Measurements from ENCODE around the gene CHST10.
A peak's percentile ranks its signal among the peaks of the same experiment; 100 is the strongest.

CHST10 gene

GRCh38 chr2:100426384-100426720 is 8.9 kb upstream of the CHST10 start:
- no peak overlapping the region for H3K4me3 ChIP-seq (ENCODE audit: low read length)
- H3K9ac ChIP-seq (ENCODE audit: low read depth, low read length): no peak overlapping the region
- no peaks in the 10 kb centered on the region for H3K36me3 ChIP-seq (ENCODE audit: insufficient read depth, low read length)
- no peaks in the 10 kb centered on the region for H3K4me1 ChIP-seq (ENCODE audit: control insufficient read depth, insufficient read depth, low read length)
- H3K4me2 ChIP-seq (ENCODE audit: low read length): no peak overlapping the region
- H3K9me3 ChIP-seq (replicated peaks; ENCODE audit: low read length): no peaks in the 10 kb centered on the region
- peaks cover 25% of the 10 kb centered on the region for H3K27me3 ChIP-seq (ENCODE audit: control insufficient read depth, insufficient read depth, low read length)

DNA sequence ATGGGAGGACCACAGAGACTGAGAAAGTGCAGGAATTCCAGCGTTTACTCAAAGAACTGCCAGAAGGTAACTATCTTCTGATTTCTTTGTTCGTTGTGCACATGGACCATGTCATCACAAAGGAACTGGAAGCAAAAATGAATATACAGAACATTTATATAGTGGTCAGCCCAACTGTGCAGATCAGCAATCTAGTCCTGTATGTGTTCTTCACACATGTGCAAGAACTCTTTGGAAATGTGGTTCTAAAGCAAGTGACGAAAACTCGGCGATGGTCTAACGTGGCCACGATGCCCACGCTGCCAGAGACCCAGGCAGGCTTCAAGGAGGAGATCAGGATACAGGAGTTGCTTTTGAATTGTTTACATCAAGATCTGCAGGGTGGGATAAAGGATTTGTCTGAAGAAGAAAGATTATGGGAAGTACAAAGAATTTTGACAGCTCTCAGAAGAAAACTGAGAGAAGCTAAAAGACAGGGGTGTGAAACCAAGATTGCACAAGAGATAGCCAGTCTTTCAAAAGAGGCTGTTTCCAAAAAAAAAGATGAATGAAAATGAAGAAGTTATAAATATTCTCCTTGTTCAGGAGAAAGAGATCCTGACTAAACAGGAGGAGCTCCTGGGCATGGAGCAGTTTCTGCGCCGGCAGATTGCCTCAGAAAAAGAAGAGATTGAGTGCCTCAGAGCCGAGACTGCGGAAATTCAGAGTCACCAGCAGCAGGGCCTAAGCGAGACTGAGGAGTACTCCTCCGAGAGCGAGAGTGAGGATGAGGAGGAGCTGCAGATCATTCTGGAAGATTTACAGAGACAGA is 8.3 kb upstream of the CHST10 start:
- no peaks in the 10 kb centered on the region for H3K36me3 ChIP-seq (ENCODE audit: insufficient read depth, low read length)
- H3K4me2 ChIP-seq (ENCODE audit: low read length): no peak overlapping the region
- peaks cover 25% of the 10 kb centered on the region for H3K27me3 ChIP-seq (ENCODE audit: control insufficient read depth, insufficient read depth, low read length)
- H3K9me3 ChIP-seq (replicated peaks; ENCODE audit: low read length): no peaks in the 10 kb centered on the region
- H3K9ac ChIP-seq (ENCODE audit: low read depth, low read length): no peak overlapping the region
- no peaks in the 10 kb centered on the region for H3K4me1 ChIP-seq (ENCODE audit: control insufficient read depth, insufficient read depth, low read length)
- no peak overlapping the region for H3K4me3 ChIP-seq (ENCODE audit: low read length)

GRCh38 chr2:100425107-100425506 is 7.6 kb upstream of the CHST10 start:
- Histone ChIP-seq H3K36me3 (ENCODE audit: insufficient read depth, low read length) (no peaks in the 10 kb centered on the region), H3K4me1 (ENCODE audit: control insufficient read depth, insufficient read depth, low read length) (no peaks in the 10 kb centered on the region), H3K27me3 (ENCODE audit: control insufficient read depth, insufficient read depth, low read length) (peaks cover 25% of the 10 kb centered on the region)

GRCh38 chr2:100424277-100424875 is 6.9 kb upstream of the CHST10 start:
- Histone ChIP-seq H3K9ac (ENCODE audit: low read depth, low read length) (no peak overlapping the region), H3K27me3 (ENCODE audit: control insufficient read depth, insufficient read depth, low read length) (peaks cover 21% of the 10 kb centered on the region), H3K4me2 (ENCODE audit: low read length) (no peak overlapping the region), H3K4me3 (ENCODE audit: low read length) (no peak overlapping the region), H3K9me3 (replicated peaks; ENCODE audit: low read length) (no peaks in the 10 kb centered on the region), H3K36me3 (ENCODE audit: insufficient read depth, low read length) (no peaks in the 10 kb centered on the region), H3K4me1 (ENCODE audit: control insufficient read depth, insufficient read depth, low read length) (no peaks in the 10 kb centered on the region)

More at GRCh38 chr2:100425107-100425506, 7.6 kb upstream of the CHST10 start:
- Histone ChIP-seq H3K4me3 (ENCODE audit: low read length) (no peak overlapping the region), H3K9me3 (replicated peaks; ENCODE audit: low read length) (no peaks in the 10 kb centered on the region), H3K9ac (ENCODE audit: low read depth, low read length) (no peak overlapping the region), H3K4me2 (ENCODE audit: low read length) (no peak overlapping the region)

DNA sequence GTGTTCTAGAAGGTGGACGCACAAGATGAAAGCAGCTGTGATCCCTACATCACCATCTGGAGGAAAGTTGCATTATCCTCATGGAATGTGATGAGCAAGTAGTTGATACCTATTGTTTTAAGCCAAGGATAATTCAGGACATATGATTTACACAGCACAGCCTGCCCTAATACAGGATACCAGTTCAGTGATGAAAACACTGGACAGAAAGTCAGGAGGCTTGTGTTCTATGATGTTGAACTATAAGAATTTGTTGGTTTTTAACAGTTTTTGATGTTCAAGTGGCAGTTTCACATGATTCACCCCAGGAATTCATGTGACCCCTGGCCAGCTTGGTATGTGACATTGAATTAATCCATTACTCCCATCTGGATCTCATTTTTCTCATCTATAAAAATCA is 6.2 kb upstream of the CHST10 start:
- Histone ChIP-seq H3K36me3 (ENCODE audit: insufficient read depth, low read length) (no peaks in the 10 kb centered on the region), H3K4me1 (ENCODE audit: control insufficient read depth, insufficient read depth, low read length) (no peaks in the 10 kb centered on the region), H3K4me3 (ENCODE audit: low read length) (no peak overlapping the region), H3K9ac (ENCODE audit: low read depth, low read length) (no peak overlapping the region), H3K9me3 (replicated peaks; ENCODE audit: low read length) (no peaks in the 10 kb centered on the region), H3K4me2 (ENCODE audit: low read length) (no peak overlapping the region), H3K27me3 (ENCODE audit: control insufficient read depth, insufficient read depth, low read length) (peaks cover 15% of the 10 kb centered on the region)

DNA sequence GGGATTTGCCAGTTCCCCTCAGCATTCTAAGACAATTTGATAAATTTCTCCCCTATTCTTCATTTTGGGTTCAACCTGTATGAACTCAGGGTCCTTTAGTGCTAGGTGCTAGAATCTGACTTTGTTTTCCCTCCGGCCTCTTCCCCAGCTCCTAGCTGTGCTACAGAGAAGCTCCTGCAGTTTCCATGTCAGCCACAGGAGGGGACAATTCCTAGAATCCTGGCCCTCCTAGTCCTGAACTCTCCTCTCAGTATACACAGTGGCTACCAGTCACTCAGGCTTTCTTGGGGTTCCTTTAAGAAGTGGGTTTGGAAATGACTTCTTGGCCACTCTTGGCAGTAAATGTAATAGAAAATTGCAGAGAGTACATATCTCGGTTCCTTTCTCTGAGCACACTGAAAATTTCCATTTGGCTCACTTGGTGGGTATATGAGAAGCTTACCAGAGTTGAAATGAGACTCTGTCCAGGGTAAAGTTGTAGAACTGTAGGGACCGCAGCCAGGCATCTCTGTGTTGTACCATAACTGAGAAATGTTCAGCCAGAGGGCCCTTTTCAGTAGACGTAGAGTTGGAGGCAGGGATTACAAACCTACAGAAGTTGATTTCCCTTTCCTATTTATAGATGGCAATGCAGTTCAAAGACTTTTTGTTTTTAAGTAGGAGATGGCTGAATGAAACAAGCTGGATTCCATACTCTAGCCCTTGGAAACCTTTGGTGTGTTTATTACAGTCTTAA is 5.0 kb upstream of the CHST10 start:
- no peaks in the 10 kb centered on the region for H3K9me3 ChIP-seq (replicated peaks; ENCODE audit: low read length)
- H3K36me3 ChIP-seq (ENCODE audit: insufficient read depth, low read length): no peaks in the 10 kb centered on the region
- no peak overlapping the region for H3K9ac ChIP-seq (ENCODE audit: low read depth, low read length)
- H3K4me3 ChIP-seq (ENCODE audit: low read length): no peak overlapping the region
- peaks cover 15% of the 10 kb centered on the region for H3K27me3 ChIP-seq (ENCODE audit: control insufficient read depth, insufficient read depth, low read length)
- H3K4me2 ChIP-seq (ENCODE audit: low read length): no peak overlapping the region
- no peaks in the 10 kb centered on the region for H3K4me1 ChIP-seq (ENCODE audit: control insufficient read depth, insufficient read depth, low read length)

GRCh38 chr2:100419915-100420314 is 2.4 kb upstream of the CHST10 start:
- H3K27me3 ChIP-seq (ENCODE audit: control insufficient read depth, insufficient read depth, low read length): peaks cover 7% of the 10 kb centered on the region
- no peaks in the 10 kb centered on the region for H3K36me3 ChIP-seq (ENCODE audit: insufficient read depth, low read length)
- H3K4me3 ChIP-seq (ENCODE audit: low read length): no peak overlapping the region
- no peaks in the 10 kb centered on the region for H3K9me3 ChIP-seq (replicated peaks; ENCODE audit: low read length)
- no peak overlapping the region for H3K4me2 ChIP-seq (ENCODE audit: low read length)
- H3K4me1 ChIP-seq (ENCODE audit: control insufficient read depth, insufficient read depth, low read length): peaks cover 9% of the 10 kb centered on the region
- H3K9ac ChIP-seq (ENCODE audit: low read depth, low read length): no peak overlapping the region

- Histone ChIP-seq H3K36me3 (ENCODE audit: insufficient read depth, low read length) (peaks cover 8% of the 10 kb centered on the region), H3K9me3 (replicated peaks; ENCODE audit: low read length) (no peaks in the 10 kb centered on the region), H3K27me3 (ENCODE audit: control insufficient read depth, insufficient read depth, low read length) (peaks cover 4% of the 10 kb centered on the region), H3K9ac (ENCODE audit: low read depth, low read length) (no peak overlapping the region), H3K4me1 (ENCODE audit: control insufficient read depth, insufficient read depth, low read length) (peaks cover 9% of the 10 kb centered on the region), H3K4me3 (ENCODE audit: low read length) (no peak overlapping the region), H3K4me2 (ENCODE audit: low read length) (no peak overlapping the region)
Observed at GRCh38 chr2:100418406-100418962, 1.0 kb upstream of the CHST10 start.

DNA sequence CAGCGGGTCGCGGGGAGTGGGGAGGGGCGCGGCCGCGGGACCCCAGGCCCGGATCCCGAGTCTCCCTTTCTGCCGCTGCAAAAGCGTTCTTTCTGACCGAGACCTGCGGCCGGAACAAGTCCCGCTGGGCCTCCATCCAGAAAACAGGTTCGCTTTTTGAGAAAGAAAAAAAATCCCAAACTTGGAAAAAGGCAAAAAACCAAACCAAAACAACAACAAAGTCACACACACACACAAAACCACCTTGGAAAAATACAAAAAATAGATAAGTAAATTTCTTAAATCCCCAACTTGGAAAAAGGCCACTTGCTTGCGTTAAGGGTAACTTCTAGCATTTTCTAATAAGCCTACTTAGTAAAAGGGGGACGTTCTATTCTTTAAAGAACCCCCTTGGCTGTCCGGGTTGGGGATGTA is 250 bp upstream of the CHST10 start:
- Histone ChIP-seq H3K4me1 (ENCODE audit: control insufficient read depth, insufficient read depth, low read length) (peaks cover 9% of the 10 kb centered on the region), H3K27me3 (ENCODE audit: control insufficient read depth, insufficient read depth, low read length) (no peaks in the 10 kb centered on the region), H3K4me2 (ENCODE audit: low read length) (peak overlapping the region; percentile 84), H3K9me3 (replicated peaks; ENCODE audit: low read length) (no peaks in the 10 kb centered on the region), H3K9ac (ENCODE audit: low read depth, low read length) (peak overlapping the region; percentile 88), H3K4me3 (ENCODE audit: low read length) (peak overlapping the region; percentile 91), H3K36me3 (ENCODE audit: insufficient read depth, low read length) (peaks cover 8% of the 10 kb centered on the region)

DNA sequence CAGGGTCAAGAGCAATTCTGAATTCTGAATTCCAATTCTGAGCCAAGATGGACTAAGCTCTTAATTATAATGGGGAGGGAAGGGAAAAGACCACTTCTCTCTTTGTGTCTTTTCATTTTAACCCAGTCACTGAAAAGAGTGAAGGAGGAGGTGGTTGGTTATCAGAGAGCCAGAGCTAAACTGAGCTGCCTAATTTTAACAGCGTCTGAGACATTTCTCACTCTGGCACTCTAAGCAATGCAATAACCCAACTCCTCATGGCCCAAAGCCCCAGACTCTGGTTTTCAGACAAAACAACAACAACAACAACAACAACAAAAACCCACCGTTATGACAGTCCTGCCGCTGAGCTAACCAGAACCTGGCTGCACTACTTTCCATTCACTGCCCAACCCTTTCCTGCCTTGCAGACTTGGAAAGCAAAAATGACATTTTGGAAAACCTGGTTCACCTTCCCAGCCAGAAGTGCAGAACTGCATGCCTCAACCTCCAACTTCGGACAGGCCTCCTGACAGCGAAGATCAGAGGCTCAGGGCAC is 1.0 kb downstream of the CHST10 start:
- Histone ChIP-seq H3K4me3 (ENCODE audit: low read length) (peak overlapping the region; percentile 91), H3K4me1 (ENCODE audit: control insufficient read depth, insufficient read depth, low read length) (peaks cover 9% of the 10 kb centered on the region), H3K36me3 (ENCODE audit: insufficient read depth, low read length) (peaks cover 8% of the 10 kb centered on the region), H3K9ac (ENCODE audit: low read depth, low read length) (peak overlapping the region; percentile 88), H3K4me2 (ENCODE audit: low read length) (peak overlapping the region; percentile 84), H3K27me3 (ENCODE audit: control insufficient read depth, insufficient read depth, low read length) (no peaks in the 10 kb centered on the region), H3K9me3 (replicated peaks; ENCODE audit: low read length) (no peaks in the 10 kb centered on the region)

- no peak overlapping the region for H3K4me3 ChIP-seq (ENCODE audit: low read length)
- no peak overlapping the region for H3K9ac ChIP-seq (ENCODE audit: low read depth, low read length)
- no peaks in the 10 kb centered on the region for H3K9me3 ChIP-seq (replicated peaks; ENCODE audit: low read length)
- H3K4me2 ChIP-seq (ENCODE audit: low read length): no peak overlapping the region
- H3K36me3 ChIP-seq (ENCODE audit: insufficient read depth, low read length): peaks cover 8% of the 10 kb centered on the region
- H3K27me3 ChIP-seq (ENCODE audit: control insufficient read depth, insufficient read depth, low read length): no peaks in the 10 kb centered on the region
- H3K4me1 ChIP-seq (ENCODE audit: control insufficient read depth, insufficient read depth, low read length): peaks cover 9% of the 10 kb centered on the region
Observed at GRCh38 chr2:100413571-100413970, 3.9 kb downstream of the CHST10 start.

Data from skeletal muscle satellite cell (primary cell).